GM12891 (cell line): ENCODE results near the gene TSEN34.

Experiments
- PAX5 ChIP-seq: IDR thresholded peaks from 2 replicates; pipeline ENCODE4 v1.6.1; 2011; ENCODE audit warnings: low read length, moderate library complexity, mild to moderate bottlenecking; ENCODE audit not compliant: insufficient read depth, severe bottlenecking
- POLR2A ChIP-seq: IDR thresholded peaks from 2 replicates; pipeline ENCODE4 v1.6.1; 2011; ENCODE audit warnings: low read depth, low read length, control low read depth
- POLR2AphosphoS5 ChIP-seq: IDR thresholded peaks from 2 replicates; pipeline ENCODE4 v1.6.1; 2011; ENCODE audit warnings: low read depth, low read length, control low read depth
- TAF1 ChIP-seq: IDR thresholded peaks from 2 replicates; pipeline ENCODE4 v1.6.1; 2011; ENCODE audit warnings: low read depth, low read length, control low read depth

GRCh38 chr19:54208784-54209057 is 17.6 kb downstream of the TSEN34 start:
- no peak for TF ChIP-seq POLR2A
- TF ChIP-seq POLR2AphosphoS5 = no peak
- TF ChIP-seq TAF1 = no peak
- no peak for TF ChIP-seq PAX5
